Ovary (tissue), 3 donors: ENCODE data around the gene EPHB6.

Experiments used
- CTCF ChIP-seq, 3 donors: fragments of 450-650 bp in 2 of 3; fragments of 200-600 bp in 1 of 3; IDR thresholded peaks; one replicate each; pipeline versions ENCODE4 v1.5.1 to v1.8.0; 2016 to 2022; ENCODE audit warnings: antibody characterized with exemption in 3 of 3, mild to moderate bottlenecking in 1 of 3
- POLR2A ChIP-seq: fragments of 450-650 bp; IDR thresholded peaks from one replicate; pipeline ENCODE4 v1.6.1; 2017; ENCODE audit warnings: antibody characterized with exemption, mild to moderate bottlenecking, moderate library complexity
- donor health status: DM: no; HTN: no; CAD: no.

DNA sequence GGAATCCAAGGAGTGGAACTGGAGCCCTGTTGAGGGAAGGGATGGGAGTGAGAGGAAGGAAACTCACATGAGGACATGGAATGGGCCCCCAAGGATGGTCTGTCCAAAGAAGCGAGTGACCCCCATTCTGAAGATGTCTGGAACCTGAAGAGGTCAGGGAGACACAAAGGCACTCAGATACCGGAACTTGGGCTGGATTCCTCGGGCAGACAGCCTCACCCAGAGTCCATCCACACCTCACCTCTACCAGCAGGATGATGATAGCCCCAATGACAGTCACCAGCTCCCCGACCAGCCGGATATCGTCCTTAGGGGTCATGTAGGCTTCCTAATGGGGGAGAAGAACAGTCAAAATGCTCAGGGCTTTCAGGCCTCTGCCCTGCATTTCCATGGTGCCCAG, 20.0 kb downstream of the EPHB6 start:
- TF ChIP-seq CTCF (IDR thresholded peaks at IDR 0.05): no peak
- no peak for TF ChIP-seq POLR2A
